ENCODE measurements around the gene CCDC27.

The CCDC27 gene

GRCh38 chr1:3717715-3718601 lies 34.3 kb upstream of the CCDC27 start:
- no peak for DNase-seq (ENCODE audit: low read depth in 2 of 2)

DNA sequence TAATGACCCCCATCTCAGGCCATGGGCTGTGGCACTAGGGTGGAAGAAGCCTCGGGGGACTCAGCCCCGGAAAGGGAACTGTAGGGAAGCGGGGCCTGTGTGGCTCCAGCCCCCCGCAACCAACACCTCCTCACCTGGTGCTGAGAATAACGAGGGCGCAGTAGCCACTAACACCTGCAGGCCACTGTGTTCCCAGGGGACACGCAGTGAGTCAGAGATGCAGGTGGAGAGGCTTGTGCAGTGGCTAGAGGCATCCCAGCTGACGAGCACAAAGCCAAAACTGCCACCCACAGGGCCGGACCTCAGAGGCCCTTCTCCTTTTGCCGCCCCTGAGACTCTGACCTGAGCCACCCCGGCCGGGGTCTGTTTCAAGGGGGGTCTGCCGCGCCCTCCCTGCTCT lies 33.5 kb upstream of the CCDC27 start:
- no peak for DNase-seq (ENCODE audit: low read depth in 2 of 2)

DNA sequence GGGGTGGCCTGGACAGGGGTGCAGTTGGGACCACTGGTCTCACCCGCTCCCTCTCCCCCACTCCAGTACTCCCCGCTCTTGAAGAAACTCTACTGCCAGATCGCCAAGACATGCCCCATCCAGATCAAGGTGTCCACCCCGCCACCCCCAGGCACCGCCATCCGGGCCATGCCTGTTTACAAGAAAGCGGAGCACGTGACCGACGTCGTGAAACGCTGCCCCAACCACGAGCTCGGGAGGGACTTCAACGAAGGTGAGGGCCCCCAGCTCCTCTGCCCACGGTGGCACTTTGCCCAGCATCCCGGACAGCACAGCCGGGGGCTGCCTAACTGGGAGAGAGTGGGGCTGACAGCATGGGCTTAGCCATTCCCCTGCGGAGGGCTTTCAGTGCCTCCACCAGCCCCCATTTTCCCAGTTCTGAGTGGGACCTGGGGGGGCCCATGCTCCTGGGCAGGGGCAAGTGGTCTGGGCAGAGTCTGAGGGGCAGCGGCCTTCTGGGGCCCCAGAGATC lies 30.2 kb upstream of the CCDC27 start:
- no peak for DNase-seq (ENCODE audit: low read depth in 2 of 2)

DNA sequence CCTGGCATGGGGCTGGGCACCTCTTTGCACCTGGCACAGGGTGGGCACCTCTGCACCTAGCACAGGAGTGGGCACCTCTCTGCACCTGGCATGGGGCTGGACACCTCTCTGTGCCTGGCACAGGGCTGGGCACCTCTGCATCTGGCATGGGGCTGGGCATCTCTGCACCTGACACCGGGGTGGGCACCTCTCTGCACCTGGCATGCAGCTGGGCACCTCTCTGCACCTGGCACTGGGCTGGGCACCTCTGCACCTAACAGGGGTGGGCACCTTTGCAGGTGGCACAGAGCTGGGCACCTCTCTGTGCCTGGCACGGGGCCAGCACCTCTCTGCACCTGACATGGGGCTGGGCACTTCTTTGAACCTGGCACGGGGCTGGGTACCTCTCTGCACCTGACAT lies 29.4 kb upstream of the CCDC27 start:
- no peak for DNase-seq (ENCODE audit: low read depth in 2 of 2)

GRCh38 chr1:3724416-3725030 lies 27.7 kb upstream of the CCDC27 start:
- DNase-seq (ENCODE audit: low read depth in 2 of 2): peak; percentile 49 to 75

GRCh38 chr1:3725366-3725765 lies 26.9 kb upstream of the CCDC27 start:
- DNase-seq (ENCODE audit: low read depth in 2 of 2): no peak

DNA sequence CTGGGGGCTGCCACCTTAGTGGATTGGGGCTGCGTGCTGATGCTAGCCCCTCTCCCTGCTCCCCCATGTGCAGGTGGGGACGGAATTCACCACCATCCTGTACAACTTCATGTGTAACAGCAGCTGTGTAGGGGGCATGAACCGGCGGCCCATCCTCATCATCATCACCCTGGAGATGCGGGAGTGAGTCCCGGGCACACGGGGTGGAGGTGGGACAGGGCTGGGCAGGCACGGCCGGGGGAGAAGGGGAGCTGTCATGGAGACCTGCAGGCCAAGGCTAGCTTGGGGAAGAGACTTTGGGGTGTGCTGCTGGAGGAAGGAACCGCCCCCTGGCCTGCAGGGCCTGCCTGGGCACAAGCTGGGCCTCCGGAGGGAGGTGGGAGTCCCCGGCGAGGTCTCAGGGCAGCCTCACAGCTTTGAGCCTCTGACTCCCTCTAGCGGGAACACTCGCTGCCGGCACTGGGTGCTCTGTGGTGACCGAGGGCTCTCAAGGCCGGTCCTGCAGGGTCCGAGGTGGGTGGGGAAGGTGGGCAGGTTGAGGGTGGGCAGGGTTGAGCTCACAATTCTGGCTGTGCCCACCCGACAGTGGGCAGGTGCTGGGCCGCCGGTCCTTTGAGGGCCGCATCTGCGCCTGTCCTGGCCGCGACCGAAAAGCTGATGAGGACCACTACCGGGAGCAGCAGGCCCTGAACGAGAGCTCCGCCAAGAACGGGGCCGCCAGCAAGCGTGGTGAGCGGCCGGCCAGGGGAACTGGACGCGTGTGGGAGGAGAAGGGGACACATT lies 25.0 kb upstream of the CCDC27 start:
- DNase-seq (ENCODE audit: low read depth in 2 of 2): no peak

DNA sequence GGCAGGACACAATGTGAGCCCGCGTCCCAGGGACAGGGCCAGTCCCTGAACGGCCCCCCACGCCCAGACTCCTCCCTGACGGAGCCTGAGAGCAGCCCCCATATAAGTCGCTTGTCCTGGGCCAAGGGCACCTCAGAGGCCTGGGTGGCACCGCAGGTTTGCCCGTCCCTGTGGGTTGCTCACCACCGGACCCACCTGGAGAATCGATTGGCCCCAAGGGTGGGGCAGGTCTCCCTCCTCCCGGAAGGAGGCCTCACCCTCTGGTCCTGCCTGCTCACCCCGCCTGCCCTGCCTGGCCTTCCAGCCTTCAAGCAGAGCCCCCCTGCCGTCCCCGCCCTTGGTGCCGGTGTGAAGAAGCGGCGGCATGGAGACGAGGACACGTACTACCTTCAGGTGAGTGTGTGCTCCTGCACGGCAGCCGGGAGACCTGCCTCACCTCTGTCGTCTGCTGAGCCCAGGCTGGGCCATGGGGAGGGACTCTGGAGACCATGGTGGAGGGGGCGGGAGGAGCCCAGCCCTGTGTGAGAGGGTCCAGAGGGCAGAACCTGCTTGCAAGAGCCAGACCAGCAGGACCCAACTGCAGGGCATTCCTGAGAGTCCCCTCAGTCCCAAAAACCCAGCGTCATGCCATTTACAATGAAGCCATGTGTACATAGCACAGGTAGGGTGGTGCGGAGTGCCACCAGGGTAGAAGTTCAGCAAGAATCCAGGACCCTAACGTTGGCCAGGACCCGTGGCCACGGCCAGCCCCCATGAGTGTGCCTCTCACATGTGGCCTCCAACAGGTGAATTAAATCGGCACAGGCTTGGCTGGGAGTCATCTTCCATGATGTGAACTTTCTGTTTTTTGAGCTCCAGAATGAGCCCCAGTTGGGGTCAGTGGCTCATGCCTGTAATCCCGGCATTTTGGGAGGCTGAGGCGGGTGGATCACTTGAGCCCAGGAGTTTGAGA lies 24.1 kb upstream of the CCDC27 start:
- no peak for DNase-seq (ENCODE audit: low read depth in 2 of 2)

- no peak for DNase-seq (ENCODE audit: low read depth in 2 of 2)
Measured at GRCh38 chr1:3729594-3730542, 22.4 kb upstream of the CCDC27 start.

GRCh38 chr1:3730543-3731247 lies 21.6 kb upstream of the CCDC27 start:
- DNase-seq (ENCODE audit: low read depth in 2 of 2): no peak

- DNase-seq (ENCODE audit: low read depth in 2 of 2): no peak
Measured at GRCh38 chr1:3731583-3732433, 20.4 kb upstream of the CCDC27 start.

DNA sequence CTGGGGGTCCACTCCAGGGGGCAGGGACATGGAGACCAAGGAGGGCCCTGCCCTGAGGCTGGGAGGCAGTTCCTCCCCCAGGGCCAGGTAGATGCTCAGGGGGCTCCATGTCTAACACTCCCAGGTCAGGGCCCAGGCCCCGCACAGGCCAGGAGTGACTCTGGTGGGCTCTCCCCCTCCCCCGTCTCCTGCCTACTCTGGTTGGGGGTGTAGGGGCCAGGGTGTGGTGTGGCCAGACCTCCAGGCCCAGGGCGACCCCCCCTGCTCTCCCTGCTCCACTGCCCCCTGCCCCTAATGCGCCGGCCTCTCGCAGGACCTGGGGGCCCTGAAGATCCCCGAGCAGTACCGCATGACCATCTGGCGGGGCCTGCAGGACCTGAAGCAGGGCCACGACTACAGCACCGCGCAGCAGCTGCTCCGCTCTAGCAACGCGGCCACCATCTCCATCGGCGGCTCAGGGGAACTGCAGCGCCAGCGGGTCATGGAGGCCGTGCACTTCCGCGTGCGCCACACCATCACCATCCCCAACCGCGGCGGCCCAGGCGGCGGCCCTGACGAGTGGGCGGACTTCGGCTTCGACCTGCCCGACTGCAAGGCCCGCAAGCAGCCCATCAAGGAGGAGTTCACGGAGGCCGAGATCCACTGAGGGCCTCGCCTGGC lies 19.7 kb upstream of the CCDC27 start:
- no peak for DNase-seq (ENCODE audit: low read depth in 2 of 2)

- DNase-seq (ENCODE audit: low read depth in 2 of 2): no peak
Measured at GRCh38 chr1:3733094-3733882, 19.0 kb upstream of the CCDC27 start.

GRCh38 chr1:3733883-3734589 lies 18.2 kb upstream of the CCDC27 start:
- no peak for DNase-seq (ENCODE audit: low read depth in 2 of 2)

GRCh38 chr1:3734602-3735001 lies 17.6 kb upstream of the CCDC27 start:
- DNase-seq (ENCODE audit: low read depth in 2 of 2): no peak

- DNase-seq (ENCODE audit: low read depth in 2 of 2): no peak
Measured at GRCh38 chr1:3735027-3735681, 17.1 kb upstream of the CCDC27 start.

All from stimulated activated CD4-positive, alpha-beta T cell treated with anti-CD3 and anti-CD28 coated beads, Interleukin-1b, Interleukin-23, amount 100 ng/mL, for 1 hour (primary cell).